SK-N-SH (cell line): ENCODE measurements around the gene CNTLN.

Source experiments
- CTCF ChIP-seq: fragments of 200-600 bp; sonication (generic); IDR thresholded peaks from 2 replicates; pipeline ENCODE4 v1.6.1; 2017; ENCODE audit warnings: antibody characterized with exemption, mild to moderate bottlenecking, moderate library complexity
- EP300 ChIP-seq, 2 experiments: IDR thresholded peaks; 2 replicates each; pipeline versions ENCODE4 v1.4.0 to v1.6.1; 2012; ENCODE audit warnings: borderline replicate concordance in 1 of 2, low read depth in 1 of 2, low read length in 1 of 2
- EZH2phosphoT487 ChIP-seq: fragments of 200-600 bp; sonication (generic); IDR thresholded peaks from 2 replicates; pipeline ENCODE4 v1.6.1; 2017; ENCODE audit warnings: low read depth, mixed run types, mild to moderate bottlenecking, antibody characterized with exemption, moderate library complexity, borderline replicate concordance
- FOXM1 ChIP-seq: IDR thresholded peaks from 2 replicates; pipeline ENCODE4 v1.4.0; 2012; ENCODE audit warnings: low read depth, mild to moderate bottlenecking
- GABPA ChIP-seq: IDR thresholded peaks from 2 replicates; pipeline ENCODE4 v1.4.0; 2012; ENCODE audit warnings: low read depth, mild to moderate bottlenecking
- PBX3 ChIP-seq: IDR thresholded peaks from 2 replicates; pipeline ENCODE4; 2012
- POLR2AphosphoS5 ChIP-seq: IDR thresholded peaks from 2 replicates; pipeline ENCODE4 v1.6.1; 2012; ENCODE audit warnings: low read depth, low read length
- SIN3A ChIP-seq: IDR thresholded peaks from 2 replicates; pipeline ENCODE4 v1.6.1; 2012; ENCODE audit warnings: low read depth, mild to moderate bottlenecking, low read length, moderate library complexity, borderline replicate concordance
- SMC3 ChIP-seq: IDR thresholded peaks from 2 replicates; pipeline ENCODE4 v1.6.1; 2012; ENCODE audit warnings: low read depth, low read length, improper control_type of control experiment
- TAF1 ChIP-seq: IDR thresholded peaks from 2 replicates; pipeline ENCODE4 v1.6.1; 2012; ENCODE audit warnings: low read depth, mild to moderate bottlenecking, low read length, moderate library complexity, borderline replicate concordance

GRCh38 chr9:17130291-17130690 is 4.5 kb upstream of the CNTLN start:
- TF ChIP-seq CTCF (no peak), TAF1 (no peak), SIN3A (no peak), FOXM1 (no peak), POLR2AphosphoS5 (no peak), EP300 (IDR thresholded peaks at IDR 0.05; ENCODE audit: borderline replicate concordance in 1 of 2, low read depth in 1 of 2, low read length in 1 of 2) (no peak), SMC3 (no peak), GABPA (no peak), PBX3 (no peak), EZH2phosphoT487 (no peak)
